ENCODE data around the gene VRK2. TPM values are rescaled to one million over a fixed set of nuclear protein-coding genes. Genes with fewer than 3 reads are reported as not detected.
"Not testable (repeated sequence)": the region's sequence is repeated elsewhere in the genome, so short reads cannot be mapped to it uniquely, and the experiment has no call there.

VRK2 gene
- total RNA-seq, 1 donor from 2014 or later = 7.2 TPM

GRCh38 chr2:58182527-58182926, 135.9 kb downstream of the VRK2 start:
- no peaks in the 10 kb centered on the region for H3K9me3 Mint-ChIP-seq (ENCODE audit: unreplicated experiment)
- no peak for DNase-seq
- no peaks in the 10 kb centered on the region for H3K27me3 Mint-ChIP-seq (ENCODE audit: unreplicated experiment)
- no peak overlapping the region for H3K4me3 Mint-ChIP-seq (ENCODE audit: unreplicated experiment)
- no peak overlapping the region for H3K27ac Mint-ChIP-seq (ENCODE audit: unreplicated experiment)
- TF ChIP-seq CTCF (IDR thresholded peaks at IDR 0.05; ENCODE audit: partially characterized antibody, unreplicated experiment) = no peak
- no peaks in the 10 kb centered on the region for H3K4me1 Mint-ChIP-seq (ENCODE audit: low read depth, unreplicated experiment)
- no peaks in the 10 kb centered on the region for H3K36me3 Mint-ChIP-seq (ENCODE audit: unreplicated experiment)

GRCh38 chr2:58186501-58186900, 139.9 kb downstream of the VRK2 start:
- Mint-ChIP-seq H3K27me3 (ENCODE audit: unreplicated experiment) (no peaks in the 10 kb centered on the region), H3K36me3 (ENCODE audit: unreplicated experiment) (no peaks in the 10 kb centered on the region), H3K4me1 (ENCODE audit: low read depth, unreplicated experiment) (no peaks in the 10 kb centered on the region), H3K4me3 (ENCODE audit: unreplicated experiment) (no peak overlapping the region), H3K27ac (ENCODE audit: unreplicated experiment) (no peak overlapping the region), H3K9me3 (ENCODE audit: unreplicated experiment) (no peaks in the 10 kb centered on the region)
- TF ChIP-seq CTCF (IDR thresholded peaks at IDR 0.05; ENCODE audit: partially characterized antibody, unreplicated experiment) = no peak
- DNase-seq = no peak

- not testable (repeated sequence) for H3K36me3 Mint-ChIP-seq (ENCODE audit: unreplicated experiment); H3K27me3 Mint-ChIP-seq (ENCODE audit: unreplicated experiment); DNase-seq; H3K9me3 Mint-ChIP-seq (ENCODE audit: unreplicated experiment); H3K27ac Mint-ChIP-seq (ENCODE audit: unreplicated experiment); H3K4me3 Mint-ChIP-seq (ENCODE audit: unreplicated experiment); H3K4me1 Mint-ChIP-seq (ENCODE audit: low read depth, unreplicated experiment)
Observed at GRCh38 chr2:58187022-58187421, 140.4 kb downstream of the VRK2 start.

GRCh38 chr2:58194458-58194857, 147.9 kb downstream of the VRK2 start:
- Mint-ChIP-seq H3K4me3 (ENCODE audit: unreplicated experiment) (no peak overlapping the region), H3K27me3 (ENCODE audit: unreplicated experiment) (no peaks in the 10 kb centered on the region), H3K4me1 (ENCODE audit: low read depth, unreplicated experiment) (no peaks in the 10 kb centered on the region), H3K27ac (ENCODE audit: unreplicated experiment) (no peak overlapping the region), H3K36me3 (ENCODE audit: unreplicated experiment) (no peaks in the 10 kb centered on the region), H3K9me3 (ENCODE audit: unreplicated experiment) (no peaks in the 10 kb centered on the region)
- no peak for TF ChIP-seq CTCF (IDR thresholded peaks at IDR 0.05; ENCODE audit: partially characterized antibody, unreplicated experiment)
- no peak for DNase-seq

GRCh38 chr2:58195662-58196061, 149.1 kb downstream of the VRK2 start:
- H3K9me3 Mint-ChIP-seq (ENCODE audit: unreplicated experiment) = no peaks in the 10 kb centered on the region
- H3K27ac Mint-ChIP-seq (ENCODE audit: unreplicated experiment) = no peak overlapping the region
- no peak for TF ChIP-seq CTCF (IDR thresholded peaks at IDR 0.05; ENCODE audit: partially characterized antibody, unreplicated experiment)
- no peak overlapping the region for H3K4me3 Mint-ChIP-seq (ENCODE audit: unreplicated experiment)
- no peak for DNase-seq
- no peaks in the 10 kb centered on the region for H3K4me1 Mint-ChIP-seq (ENCODE audit: low read depth, unreplicated experiment)
- no peaks in the 10 kb centered on the region for H3K36me3 Mint-ChIP-seq (ENCODE audit: unreplicated experiment)
- H3K27me3 Mint-ChIP-seq (ENCODE audit: unreplicated experiment) = no peaks in the 10 kb centered on the region

- H3K27me3 Mint-ChIP-seq (ENCODE audit: unreplicated experiment) = no peaks in the 10 kb centered on the region
- TF ChIP-seq CTCF (IDR thresholded peaks at IDR 0.05; ENCODE audit: partially characterized antibody, unreplicated experiment) = no peak
- no peak for DNase-seq
- no peak overlapping the region for H3K4me3 Mint-ChIP-seq (ENCODE audit: unreplicated experiment)
- no peaks in the 10 kb centered on the region for H3K4me1 Mint-ChIP-seq (ENCODE audit: low read depth, unreplicated experiment)
- no peaks in the 10 kb centered on the region for H3K9me3 Mint-ChIP-seq (ENCODE audit: unreplicated experiment)
- H3K27ac Mint-ChIP-seq (ENCODE audit: unreplicated experiment) = no peak overlapping the region
- no peaks in the 10 kb centered on the region for H3K36me3 Mint-ChIP-seq (ENCODE audit: unreplicated experiment)
Observed at GRCh38 chr2:58197894-58198293, 151.3 kb downstream of the VRK2 start.
